Activated T-helper 1 cell treated with anti-CD3 and anti-CD28 coated beads, Interleukin-12 subunit alpha, Interleukin-12 subunit beta, Interleukin-2, Interleukin-4 antibody, amounts not matched to agents 30 ng/mL and 10 ng/mL and 1 ng/mL, durations not matched to agents 14 hours and 24 hours and 36 hours (primary cell): ENCODE measurements around the gene BIVM. TPM values are rescaled to one million over a fixed set of nuclear protein-coding genes. Genes with fewer than 3 reads are reported as not detected.

Source experiments
- DNase-seq: peaks from one replicate; pipeline ENCODE4 v3.0.0; 2021; ENCODE audit warnings: low spot score
- H3K27ac Mint-ChIP-seq: one replicate; pipeline ENCODE4 v1.8.0; 2021; ENCODE audit warnings: mild to moderate bottlenecking, mixed read lengths
- H3K27me3 Mint-ChIP-seq: one replicate; pipeline ENCODE4 v1.8.0; 2022; ENCODE audit warnings: mild to moderate bottlenecking, moderate library complexity, mixed read lengths; ENCODE audit not compliant: insufficient read depth
- H3K36me3 Mint-ChIP-seq: one replicate; pipeline ENCODE4 v1.8.0; 2021; ENCODE audit warnings: low read depth, mixed read lengths
- H3K4me1 Mint-ChIP-seq: one replicate; pipeline ENCODE4 v1.8.0; 2021; ENCODE audit warnings: low read depth, mixed read lengths
- H3K4me3 Mint-ChIP-seq: one replicate; pipeline ENCODE4 v1.8.0; 2021; ENCODE audit warnings: mild to moderate bottlenecking, moderate library complexity, mixed read lengths
- H3K9me3 Mint-ChIP-seq: one replicate; pipeline ENCODE4 v1.8.0; 2021; ENCODE audit warnings: mixed read lengths
- intact Hi-C: fragments of 100-400 bp; cut with micrococcal nuclease; formaldehyde crosslinking; loops from one replicate; pipeline ENCODE4 v1.15.1; 2024
- total RNA-seq: library from RNA; stranded (reverse); gene quantifications from 2 replicates; pipeline ENCODE4 v1.2.3, GENCODE V29; 2022

The BIVM gene
- total RNA-seq, 1 donor from 2014 or later: 34.4 TPM

GRCh38 chr13:102852556-102852955 lies 53.6 kb downstream of the BIVM start:
- no peak overlapping the region for H3K27ac Mint-ChIP-seq
- H3K36me3 Mint-ChIP-seq: peaks cover 28% of the 10 kb centered on the region
- H3K4me1 Mint-ChIP-seq: peaks cover 46% of the 10 kb centered on the region

GRCh38 chr13:102854675-102855074 lies 55.8 kb downstream of the BIVM start:
- peak overlapping the region; percentile 75 for H3K27ac Mint-ChIP-seq
- intact Hi-C loops: no loop called here
- H3K9me3 Mint-ChIP-seq: no peaks in the 10 kb centered on the region
- peaks cover 34% of the 10 kb centered on the region for H3K4me1 Mint-ChIP-seq
- DNase-seq: no peak
- no peaks in the 10 kb centered on the region for H3K27me3 Mint-ChIP-seq
- peaks cover 47% of the 10 kb centered on the region for H3K36me3 Mint-ChIP-seq
- H3K4me3 Mint-ChIP-seq: peak overlapping the region; percentile 31

More at GRCh38 chr13:102852556-102852955, 53.6 kb downstream of the BIVM start:
- intact Hi-C loops: no loop called here
- DNase-seq: no peak
- Mint-ChIP-seq H3K9me3 (no peaks in the 10 kb centered on the region), H3K4me3 (no peak overlapping the region), H3K27me3 (no peaks in the 10 kb centered on the region)

DNA sequence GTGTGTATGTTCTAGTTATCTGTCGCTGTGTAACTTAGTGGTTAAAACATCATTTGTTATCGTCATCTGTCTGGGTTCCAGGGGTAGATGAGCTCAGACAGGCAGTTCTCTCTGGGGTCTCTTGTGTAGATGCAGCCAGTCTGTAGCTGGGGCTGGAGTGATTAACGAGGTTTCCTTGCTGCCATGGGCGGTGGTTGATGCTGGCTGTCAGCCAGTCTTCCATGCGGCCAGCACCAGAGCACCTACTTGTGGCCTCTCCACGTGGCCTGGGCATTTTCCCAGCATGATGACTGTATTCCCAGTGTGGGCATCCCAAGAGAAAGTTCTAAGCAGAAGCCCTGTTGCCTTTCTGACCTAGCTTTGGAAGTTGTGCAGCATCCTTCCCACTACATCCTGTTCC lies 57.6 kb downstream of the BIVM start:
- Mint-ChIP-seq H3K4me3 (no peak overlapping the region), H3K4me1 (peaks cover 23% of the 10 kb centered on the region), H3K36me3 (peaks cover 51% of the 10 kb centered on the region), H3K27ac (no peak overlapping the region), H3K9me3 (no peaks in the 10 kb centered on the region), H3K27me3 (no peaks in the 10 kb centered on the region)
- no peak for DNase-seq
- intact Hi-C loops: no loop called here

- Mint-ChIP-seq H3K4me3 (no peak overlapping the region), H3K36me3 (peaks cover 67% of the 10 kb centered on the region), H3K27ac (no peak overlapping the region), H3K9me3 (no peaks in the 10 kb centered on the region), H3K27me3 (no peaks in the 10 kb centered on the region), H3K4me1 (no peaks in the 10 kb centered on the region)
- intact Hi-C loops: no loop called here
- DNase-seq: no peak
Measured at GRCh38 chr13:102862624-102863210, 63.8 kb downstream of the BIVM start.

DNA sequence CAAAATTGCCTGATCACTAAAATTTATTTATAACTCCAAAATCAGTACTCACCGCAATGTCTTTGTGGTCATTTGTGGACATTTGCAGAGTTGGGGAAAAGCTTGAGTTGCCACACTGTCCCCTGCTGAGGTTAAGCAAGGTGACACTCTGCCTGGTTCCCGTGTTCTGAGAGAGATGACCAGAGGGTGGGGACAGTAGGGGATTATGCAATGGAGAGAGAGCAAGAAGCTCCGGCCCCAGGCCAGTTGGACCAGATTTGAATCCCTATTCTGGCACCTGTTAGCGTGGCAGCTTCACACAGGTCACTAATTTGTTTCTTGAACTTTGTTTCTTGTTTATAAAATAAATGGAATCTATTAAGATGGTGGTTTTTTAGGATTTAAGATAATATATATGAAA lies 64.7 kb downstream of the BIVM start:
- no peaks in the 10 kb centered on the region for H3K9me3 Mint-ChIP-seq
- H3K4me3 Mint-ChIP-seq: no peak overlapping the region
- H3K4me1 Mint-ChIP-seq: no peaks in the 10 kb centered on the region
- intact Hi-C loops: no loop called here
- H3K36me3 Mint-ChIP-seq: peaks cover 61% of the 10 kb centered on the region
- no peaks in the 10 kb centered on the region for H3K27me3 Mint-ChIP-seq
- DNase-seq: no peak
- H3K27ac Mint-ChIP-seq: no peak overlapping the region

GRCh38 chr13:102868366-102868936 lies 69.5 kb downstream of the BIVM start:
- Mint-ChIP-seq H3K27me3 (no peaks in the 10 kb centered on the region), H3K36me3 (peaks cover 54% of the 10 kb centered on the region), H3K4me3 (no peak overlapping the region), H3K27ac (peak overlapping the region; percentile 53), H3K9me3 (no peaks in the 10 kb centered on the region), H3K4me1 (peaks cover 17% of the 10 kb centered on the region)
- intact Hi-C loops: no loop called here
- DNase-seq: no peak

DNA sequence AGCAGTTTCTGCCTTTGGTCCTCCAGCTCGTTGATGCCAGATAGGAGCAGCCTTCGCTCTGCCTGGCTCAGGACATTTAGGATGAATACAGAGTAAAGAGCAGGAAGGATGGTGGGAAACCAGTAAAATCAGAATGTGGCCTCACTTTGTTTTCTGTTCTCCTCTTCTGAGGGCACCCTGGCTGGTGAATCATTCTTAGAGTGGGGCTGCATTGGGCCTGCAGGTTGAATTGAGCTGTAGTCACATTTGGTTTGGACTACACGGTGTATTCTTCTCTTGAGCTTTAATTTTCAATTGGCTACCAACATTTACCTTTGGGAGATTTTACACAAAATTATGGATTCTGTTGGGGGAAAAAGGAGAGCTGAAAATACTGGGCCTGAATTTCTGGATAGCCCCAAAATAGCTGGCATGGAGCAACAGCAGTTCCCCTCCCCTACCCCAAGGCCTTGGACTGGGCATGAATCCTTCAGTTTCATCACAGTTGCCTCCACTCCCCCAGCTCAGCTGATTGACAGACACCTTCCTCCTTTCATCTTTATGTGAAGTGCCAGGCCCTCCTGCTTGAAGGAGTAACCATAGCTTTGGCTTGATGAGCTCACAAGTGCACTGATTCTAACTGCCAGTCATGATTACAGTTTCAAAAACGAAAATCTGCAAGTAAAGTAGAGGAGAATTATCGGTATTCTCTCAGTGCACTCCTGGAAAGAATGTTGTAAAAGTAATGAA lies 71.2 kb downstream of the BIVM start:
- Mint-ChIP-seq H3K36me3 (peaks cover 52% of the 10 kb centered on the region), H3K27ac (peak overlapping the region; percentile 13)

DNA sequence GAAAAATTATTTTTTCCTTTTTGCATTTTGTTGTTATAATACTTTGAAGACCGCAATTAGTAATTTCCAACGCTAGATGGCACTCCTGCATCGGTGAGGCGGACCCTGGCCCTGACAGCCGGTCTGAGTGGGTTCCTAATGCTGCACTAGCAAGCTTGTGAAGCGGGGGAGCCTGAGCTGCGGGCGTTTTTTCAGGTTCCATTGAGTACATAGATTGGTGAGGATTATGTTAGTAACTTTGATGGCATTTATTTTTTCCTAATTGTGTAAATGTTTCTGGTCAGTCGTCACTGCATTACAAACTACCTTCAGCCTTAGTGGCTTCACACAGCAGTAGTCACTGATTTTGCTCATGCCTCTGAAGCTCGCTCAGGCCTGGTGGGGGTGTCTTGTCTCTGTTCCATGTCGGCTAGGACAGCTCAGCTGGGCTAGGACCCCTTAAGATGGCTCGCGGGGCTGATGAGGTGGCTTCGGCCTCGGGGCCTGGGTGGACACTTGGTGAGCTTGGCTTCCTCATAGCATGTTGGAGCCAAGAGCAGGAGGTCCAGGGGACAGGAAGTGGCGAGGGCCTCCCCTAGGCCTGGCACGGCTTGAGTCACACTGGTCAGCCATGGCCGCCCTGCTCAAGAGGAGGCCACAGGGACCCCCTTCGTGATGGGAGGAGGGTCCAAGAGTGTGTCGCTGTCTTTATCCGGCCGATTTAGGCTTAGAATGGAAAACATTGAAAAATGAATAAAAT lies 71.9 kb downstream of the BIVM start:
- Mint-ChIP-seq H3K4me3 (no peak overlapping the region), H3K9me3 (no peaks in the 10 kb centered on the region), H3K27ac (peak overlapping the region; percentile 13), H3K27me3 (no peaks in the 10 kb centered on the region), H3K4me1 (peaks cover 21% of the 10 kb centered on the region), H3K36me3 (peaks cover 53% of the 10 kb centered on the region)
- peak; percentile 17 for DNase-seq
- intact Hi-C loops: loop anchor here (1.0 kb wide), 1 partner anchor 45 kb away; no protein-coding TSS in a partner anchor

More for the DNA sequence above, 71.2 kb downstream of the BIVM start:
- intact Hi-C loops: loop anchor here (1.0 kb wide), 1 partner anchor 46 kb away; no protein-coding TSS in a partner anchor
- H3K9me3 Mint-ChIP-seq: no peaks in the 10 kb centered on the region
- DNase-seq: no peak
- no peaks in the 10 kb centered on the region for H3K27me3 Mint-ChIP-seq
- H3K4me1 Mint-ChIP-seq: peaks cover 21% of the 10 kb centered on the region
- H3K4me3 Mint-ChIP-seq: no peak overlapping the region

- intact Hi-C loops: loop anchor here (2.0 kb wide), 1 partner anchor 479 kb away; no protein-coding TSS in a partner anchor
- Mint-ChIP-seq H3K9me3 (no peaks in the 10 kb centered on the region), H3K4me1 (peaks cover 25% of the 10 kb centered on the region), H3K27me3 (no peaks in the 10 kb centered on the region), H3K27ac (peak overlapping the region; percentile 82), H3K4me3 (no peak overlapping the region), H3K36me3 (peaks cover 57% of the 10 kb centered on the region)
- DNase-seq: no peak
Measured at GRCh38 chr13:102872131-102872530, 73.2 kb downstream of the BIVM start.

DNA sequence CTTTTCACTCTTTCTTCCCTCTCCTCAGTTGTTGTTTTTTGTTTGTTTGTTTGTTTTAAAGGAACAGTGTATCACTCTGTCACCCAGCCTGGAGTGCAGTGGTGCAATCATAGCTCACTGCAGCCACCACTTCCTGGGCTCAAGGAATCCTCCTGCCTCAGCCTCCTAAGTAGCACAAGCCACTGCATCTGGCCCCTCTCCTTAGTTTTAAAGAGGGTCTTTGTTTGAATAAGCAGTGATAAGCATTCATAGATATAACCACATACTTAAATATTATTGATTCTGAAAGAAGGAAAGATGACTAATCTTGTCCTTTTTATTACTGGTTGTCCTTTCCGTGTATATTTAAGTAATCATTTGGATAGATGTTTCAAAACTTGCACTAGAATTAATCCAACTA lies 73.6 kb downstream of the BIVM start:
- Mint-ChIP-seq H3K36me3 (peaks cover 55% of the 10 kb centered on the region), H3K4me1 (peaks cover 25% of the 10 kb centered on the region), H3K9me3 (no peaks in the 10 kb centered on the region), H3K4me3 (no peak overlapping the region), H3K27me3 (no peaks in the 10 kb centered on the region), H3K27ac (peak overlapping the region; percentile 82)
- intact Hi-C loops: loop anchor here (2.0 kb wide), 1 partner anchor 480 kb away; no protein-coding TSS in a partner anchor
- DNase-seq: no peak

GRCh38 chr13:102873653-102874052 lies 74.7 kb downstream of the BIVM start:
- intact Hi-C loops: loop anchor here (1.0 to 2.0 kb wide), 3 partner anchors 26 to 481 kb away; partner anchors contain the start of gene BIVM
- no peaks in the 10 kb centered on the region for H3K9me3 Mint-ChIP-seq
- no peak overlapping the region for H3K4me3 Mint-ChIP-seq
- no peaks in the 10 kb centered on the region for H3K27me3 Mint-ChIP-seq
- H3K4me1 Mint-ChIP-seq: peaks cover 25% of the 10 kb centered on the region
- peaks cover 50% of the 10 kb centered on the region for H3K36me3 Mint-ChIP-seq
- H3K27ac Mint-ChIP-seq: peak overlapping the region; percentile 19
- no peak for DNase-seq

- Mint-ChIP-seq H3K9me3 (no peaks in the 10 kb centered on the region), H3K4me3 (no peak overlapping the region), H3K4me1 (peaks cover 23% of the 10 kb centered on the region), H3K27me3 (no peaks in the 10 kb centered on the region), H3K36me3 (peaks cover 42% of the 10 kb centered on the region), H3K27ac (no peak overlapping the region)
- no peak for DNase-seq
- intact Hi-C loops: no loop called here
Measured at GRCh38 chr13:102875256-102875655, 76.3 kb downstream of the BIVM start.
